HepG2 (cell line): ENCODE measurements around the gene PITHD1. TPM values are rescaled to one million over a fixed set of nuclear protein-coding genes. Genes with fewer than 3 reads are reported as not detected.

Experiments
- ARID4A ChIP-seq: sonication (generic); formaldehyde crosslinking; IDR thresholded peaks from 2 replicates; pipeline ENCODE4 v1.5.0; 2020; ENCODE audit warnings: mild to moderate bottlenecking, missing genetic modification reagents, borderline replicate concordance
- ATF4 ChIP-seq, 2 experiments: fragments of 450-650 bp in 1 of 2; sonication (generic) in 1 of 2; formaldehyde crosslinking; IDR thresholded peaks; 2 replicates each; pipeline versions ENCODE4 v1.5.0 to v1.8.0; 2020 to 2022; ENCODE audit warnings: mild to moderate bottlenecking in 1 of 2, missing genetic modification reagents in 1 of 2
- CREBL2 ChIP-seq: sonication (generic); formaldehyde crosslinking; IDR thresholded peaks from 2 replicates; pipeline ENCODE4 v1.8.1; 2023; ENCODE audit warnings: missing genetic modification reagents, mild to moderate bottlenecking, borderline replicate concordance
- DZIP1 ChIP-seq: sonication (generic); formaldehyde crosslinking; IDR thresholded peaks from 2 replicates; pipeline ENCODE4 v1.5.0; 2020; ENCODE audit warnings: mild to moderate bottlenecking, missing genetic modification reagents
- JUN ChIP-seq: sonication (generic); formaldehyde crosslinking; IDR thresholded peaks from 2 replicates; pipeline ENCODE4 v1.4.0; 2020; ENCODE audit warnings: mild to moderate bottlenecking, missing genetic modification reagents
- KDM1A ChIP-seq: IDR thresholded peaks from 2 replicates; pipeline ENCODE4 v1.6.1; 2016; ENCODE audit warnings: missing compliant biosample characterization
- KLF13 ChIP-seq: sonication (generic); formaldehyde crosslinking; IDR thresholded peaks from 2 replicates; pipeline ENCODE4 v1.4.0; 2020; ENCODE audit warnings: mild to moderate bottlenecking, missing genetic modification reagents
- NR2C2 ChIP-seq: sonication (generic); formaldehyde crosslinking; IDR thresholded peaks from 2 replicates; pipeline ENCODE4 v1.4.0; 2020; ENCODE audit warnings: missing genetic modification reagents, mild to moderate bottlenecking, moderate library complexity, borderline replicate concordance
- TBP ChIP-seq: sonication (generic); formaldehyde crosslinking; IDR thresholded peaks from 2 replicates; pipeline ENCODE4 v1.5.0; 2020; ENCODE audit warnings: missing genetic modification reagents
- ZBTB4 ChIP-seq: sonication (generic); formaldehyde crosslinking; IDR thresholded peaks from 2 replicates; pipeline ENCODE4 v1.4.0; 2020; ENCODE audit warnings: missing genetic modification reagents, mild to moderate bottlenecking, borderline replicate concordance
- ZHX1 ChIP-seq: sonication (generic); formaldehyde crosslinking; IDR thresholded peaks from 2 replicates; pipeline ENCODE4 v1.8.1; 2022; ENCODE audit warnings: low read depth, mild to moderate bottlenecking, missing genetic modification reagents
- ZNF121 ChIP-seq: sonication (generic); formaldehyde crosslinking; IDR thresholded peaks from 2 replicates; pipeline ENCODE4 v1.5.0; 2020; ENCODE audit warnings: mild to moderate bottlenecking, missing genetic modification reagents
- ZSCAN31 ChIP-seq: sonication (generic); formaldehyde crosslinking; IDR thresholded peaks from 2 replicates; pipeline ENCODE4 v1.5.0; 2020; ENCODE audit warnings: low read depth, mild to moderate bottlenecking, missing genetic modification reagents
- polyA plus RNA-seq, 8 experiments: library from polyadenylated mRNA; depleted of rRNA in 3 of 8; stranded (reverse) in 7 of 8; unstranded in 1 of 8; fragments of >200 nt; fragmentation: Illumina TruSeq in 4 of 8; extraction: Trizol in 4 of 8; gene quantifications; 2 replicates each; pipeline versions ENCODE4 v1.2.1 to v1.2.3, GENCODE V29; 2011 to 2016; ENCODE audit warnings: low read depth in 4 of 8, missing spikeins in 1 of 8, mixed read lengths in 1 of 8; ENCODE audit not compliant: insufficient read depth in 1 of 8
- total RNA-seq, 5 experiments: library from RNA; depleted of rRNA; stranded (reverse); fragments of >200 nt; fragmentation: Illumina TruSeq; extraction: Trizol; gene quantifications; 2 replicates each; pipeline ENCODE4 v1.2.3, GENCODE V29; 2016; ENCODE audit warnings: low read depth in 1 of 5

PITHD1 gene
- total and polyA plus RNA-seq, 2 of the 13 experiments (the other 11 are each of a cell fraction or from before 2014, with no cell fraction given), result 28.0 to 37.3 TPM

GRCh38 chr1:23790696-23791515 lies 12.7 kb downstream of the PITHD1 start, which contains the start of gene LYPLA2 (continued):
- no peak for TF ChIP-seq ZBTB4
- peak; percentile 89 for TF ChIP-seq ARID4A (CRISPR knock-in tag)
- TF ChIP-seq JUN (CRISPR knock-in tag), result no peak
- no peak for TF ChIP-seq KLF13 (CRISPR knock-in tag)
- TF ChIP-seq ZHX1 (CRISPR knock-in tag), result no peak
- no peak for TF ChIP-seq ZNF121 (CRISPR knock-in tag)
- 0 out of 2 replicates have a peak, but pooled peaks have one; percentile 77 for TF ChIP-seq NR2C2 (CRISPR knock-in tag)
- no peak for TF ChIP-seq TBP (CRISPR knock-in tag)
- no peak for TF ChIP-seq ATF4 (CRISPR knock-in tag; IDR thresholded peaks at IDR 0.05)
- no peak for TF ChIP-seq KDM1A (CRISPR knock-in tag)
- no peak for TF ChIP-seq CREBL2 (CRISPR knock-in tag)
- peak; percentile 70 for TF ChIP-seq ZSCAN31 (CRISPR knock-in tag)
- no peak for TF ChIP-seq DZIP1
